HEK293T (cell line): ENCODE measurements around the gene FCGBP.

Experiments used
- ARNT ChIP-seq: fragments of 450-650 bp; IDR thresholded peaks from 2 replicates; pipeline ENCODE4 v1.6.1; 2017; ENCODE audit warnings: mild to moderate bottlenecking
- BHLHE40 ChIP-seq: fragments of 450-650 bp; IDR thresholded peaks from 2 replicates; pipeline ENCODE4 v1.6.1; 2016; ENCODE audit warnings: mild to moderate bottlenecking, moderate library complexity, borderline replicate concordance
- CTBP1 ChIP-seq: fragments of 450-650 bp; IDR thresholded peaks from 2 replicates; pipeline ENCODE4 v1.6.1; 2016; ENCODE audit warnings: borderline replicate concordance
- ELF4 ChIP-seq: fragments of 450-650 bp; IDR thresholded peaks from 2 replicates; pipeline ENCODE4 v1.6.1; 2017; ENCODE audit warnings: antibody characterized with exemption
- FOXA1 ChIP-seq: fragments of 450-650 bp; IDR thresholded peaks from 2 replicates; pipeline ENCODE4 v1.6.1; 2016; ENCODE audit warnings: mild to moderate bottlenecking
- FOXK2 ChIP-seq: fragments of 450-650 bp; IDR thresholded peaks from 2 replicates; pipeline ENCODE4 v1.6.1; 2016; ENCODE audit warnings: mild to moderate bottlenecking
- FOXM1 ChIP-seq: fragments of 450-650 bp; IDR thresholded peaks from 2 replicates; pipeline ENCODE4 v1.6.1; 2017; ENCODE audit warnings: mild to moderate bottlenecking, borderline replicate concordance
- HDGF ChIP-seq: fragments of 450-650 bp; IDR thresholded peaks from 2 replicates; pipeline ENCODE4 v1.6.1; 2017; ENCODE audit warnings: antibody characterized with exemption, borderline replicate concordance
- L3MBTL2 ChIP-seq: fragments of 450-650 bp; conservative IDR thresholded peaks from 2 replicates; pipeline ENCODE4 v1.6.1; 2016; ENCODE audit warnings: mild to moderate bottlenecking
- LEF1 ChIP-seq: fragments of 450-650 bp; IDR thresholded peaks from 2 replicates; pipeline ENCODE4 v1.6.1; 2017; ENCODE audit warnings: mild to moderate bottlenecking, borderline replicate concordance
- NFRKB ChIP-seq: fragments of 450-650 bp; IDR thresholded peaks from 2 replicates; pipeline ENCODE4 v1.6.1; 2016; ENCODE audit warnings: mild to moderate bottlenecking, moderate library complexity
- SP1 ChIP-seq: fragments of 450-650 bp; IDR thresholded peaks from 2 replicates; pipeline ENCODE4 v1.6.1; 2017
- TARDBP ChIP-seq: fragments of 450-650 bp; IDR thresholded peaks from 2 replicates; pipeline ENCODE4 v1.6.1; 2016
- ZNF384 ChIP-seq: fragments of 450-650 bp; IDR thresholded peaks from 2 replicates; pipeline ENCODE4 v1.6.1; 2016

GRCh38 chr19:39937787-39938186 is 3.4 kb upstream of the FCGBP start:
- no peak for TF ChIP-seq NFRKB
- TF ChIP-seq ARNT = no peak
- TF ChIP-seq ELF4 = no peak
- TF ChIP-seq ZNF384 = no peak
- no peak for TF ChIP-seq BHLHE40
- TF ChIP-seq SP1 = no peak
- no peak for TF ChIP-seq CTBP1
- TF ChIP-seq FOXK2 = no peak
- TF ChIP-seq FOXA1 = no peak
- no peak for TF ChIP-seq TARDBP
- TF ChIP-seq HDGF = no peak
- no peak for TF ChIP-seq FOXM1
- TF ChIP-seq LEF1 = no peak
- no peak for TF ChIP-seq L3MBTL2
